Osteoblast (primary cell): Measurements from ENCODE around the gene DDN. TPM values are rescaled to one million over a fixed set of nuclear protein-coding genes. Genes with fewer than 3 reads are reported as not detected.

Source experiments
- DNase-seq: peaks from one replicate; pipeline ENCODE4 v3.0.0; 2011; ENCODE audit warnings: low spot score, mixed read lengths; ENCODE audit not compliant: insufficient read length; ENCODE audit errors: missing footprints
- H2AFZ ChIP-seq: 2 replicates; pipeline ENCODE4 v1.6.0; 2011; ENCODE audit warnings: mild to moderate bottlenecking, low read length
- H3K27ac ChIP-seq: 2 replicates; pipeline ENCODE4 v1.5.1; 2011; ENCODE audit warnings: mild to moderate bottlenecking, low read depth, low read length, moderate library complexity
- H3K27me3 ChIP-seq: 2 replicates; pipeline ENCODE4 v1.6.0; 2012; ENCODE audit warnings: mild to moderate bottlenecking, control low read depth, inconsistent platforms, low read length, moderate library complexity; ENCODE audit not compliant: insufficient read depth
- H3K36me3 ChIP-seq: 2 replicates; pipeline ENCODE4 v1.5.1; 2011; ENCODE audit warnings: mild to moderate bottlenecking, low read length, control low read depth, moderate library complexity; ENCODE audit not compliant: insufficient read depth
- H3K4me1 ChIP-seq: 2 replicates; pipeline ENCODE4 v1.5.1; 2011; ENCODE audit warnings: mild to moderate bottlenecking, low read length, control low read depth, moderate library complexity; ENCODE audit not compliant: insufficient read depth
- H3K4me2 ChIP-seq: 2 replicates; pipeline ENCODE4 v1.6.0; 2011; ENCODE audit warnings: mild to moderate bottlenecking, low read length; ENCODE audit not compliant: insufficient read depth
- H3K4me3 ChIP-seq: fragments of 200-600 bp; sonication (generic); 3 replicates; pipeline ENCODE4 v1.5.1; 2012; ENCODE audit warnings: mild to moderate bottlenecking, low read length, inconsistent platforms; ENCODE audit not compliant: insufficient read depth
- H3K79me2 ChIP-seq: 2 replicates; pipeline ENCODE4 v1.6.0; 2012; ENCODE audit warnings: mild to moderate bottlenecking, low read length, control low read depth, inconsistent platforms; ENCODE audit not compliant: insufficient read depth
- H3K9me3 ChIP-seq: 2 replicates; pipeline ENCODE4 v1.5.1; 2011; ENCODE audit warnings: low read depth, low read length, control low read depth
- H4K20me1 ChIP-seq: 2 replicates; pipeline ENCODE4 v1.6.0; 2012; ENCODE audit warnings: mild to moderate bottlenecking, low read length, control low read depth; ENCODE audit not compliant: insufficient read depth
- small RNA-seq: library from RNA; depleted of rRNA; stranded (forward); fragments of <200 nt; gene quantifications from one replicate; pipeline ENCODE3, GENCODE V24; 2012
- total RNA-seq: library from RNA; depleted of rRNA; stranded (reverse); fragments of >200 nt; gene quantifications from 2 replicates; pipeline ENCODE4 v1.2.3, GENCODE V29; 2012
- TF ChIP-seq, protein P1 (sequence below): IDR thresholded peaks from 2 replicates; pipeline ENCODE4 v1.5.1; 2011; ENCODE audit warnings: mild to moderate bottlenecking, low read depth, low read length, moderate library complexity; ENCODE audit errors: extremely low read depth

The DDN gene
- total RNA-seq, 1 donor, result under 0.01 TPM

- H3K27ac ChIP-seq, result no peak overlapping the region
- TF ChIP-seq, protein P1, sequence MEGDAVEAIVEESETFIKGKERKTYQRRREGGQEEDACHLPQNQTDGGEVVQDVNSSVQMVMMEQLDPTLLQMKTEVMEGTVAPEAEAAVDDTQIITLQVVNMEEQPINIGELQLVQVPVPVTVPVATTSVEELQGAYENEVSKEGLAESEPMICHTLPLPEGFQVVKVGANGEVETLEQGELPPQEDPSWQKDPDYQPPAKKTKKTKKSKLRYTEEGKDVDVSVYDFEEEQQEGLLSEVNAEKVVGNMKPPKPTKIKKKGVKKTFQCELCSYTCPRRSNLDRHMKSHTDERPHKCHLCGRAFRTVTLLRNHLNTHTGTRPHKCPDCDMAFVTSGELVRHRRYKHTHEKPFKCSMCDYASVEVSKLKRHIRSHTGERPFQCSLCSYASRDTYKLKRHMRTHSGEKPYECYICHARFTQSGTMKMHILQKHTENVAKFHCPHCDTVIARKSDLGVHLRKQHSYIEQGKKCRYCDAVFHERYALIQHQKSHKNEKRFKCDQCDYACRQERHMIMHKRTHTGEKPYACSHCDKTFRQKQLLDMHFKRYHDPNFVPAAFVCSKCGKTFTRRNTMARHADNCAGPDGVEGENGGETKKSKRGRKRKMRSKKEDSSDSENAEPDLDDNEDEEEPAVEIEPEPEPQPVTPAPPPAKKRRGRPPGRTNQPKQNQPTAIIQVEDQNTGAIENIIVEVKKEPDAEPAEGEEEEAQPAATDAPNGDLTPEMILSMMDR, result no peak
- H3K79me2 ChIP-seq, result peaks cover 92% of the 10 kb centered on the region
- H3K27me3 ChIP-seq, result no peaks in the 10 kb centered on the region
- H3K4me2 ChIP-seq, result no peak overlapping the region
- no peak overlapping the region for H3K4me3 ChIP-seq
- peaks cover 11% of the 10 kb centered on the region for H3K36me3 ChIP-seq
- H4K20me1 ChIP-seq, result peaks cover 52% of the 10 kb centered on the region
- no peaks in the 10 kb centered on the region for H3K9me3 ChIP-seq
- H2AFZ ChIP-seq, result no peak overlapping the region
- DNase-seq, result no peak
- H3K4me1 ChIP-seq, result no peaks in the 10 kb centered on the region
Measured at GRCh38 chr12:48946943-48947342, 52.2 kb downstream of the DDN start.

DNA sequence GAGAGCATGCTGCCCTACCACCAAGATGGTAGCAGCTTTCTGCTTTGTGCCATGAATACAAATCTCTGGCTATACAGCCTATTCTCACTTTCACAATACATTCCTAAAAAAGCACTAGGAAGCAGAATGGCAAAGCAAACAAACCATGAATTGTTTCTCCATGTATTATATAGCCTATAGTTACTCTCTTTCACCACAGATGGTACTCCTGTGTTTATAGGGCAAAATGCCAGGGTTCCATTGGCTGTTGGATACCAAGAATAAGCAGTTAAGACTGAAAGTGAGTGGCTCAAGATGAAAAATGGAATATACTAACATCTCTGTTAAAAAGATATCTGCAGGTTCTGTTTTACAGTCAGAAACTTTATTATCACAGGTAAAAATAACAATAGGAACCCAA, 53.0 kb downstream of the DDN start:
- H3K36me3 ChIP-seq, result peaks cover 11% of the 10 kb centered on the region
- H2AFZ ChIP-seq, result no peak overlapping the region
- H4K20me1 ChIP-seq, result peaks cover 58% of the 10 kb centered on the region
- no peak overlapping the region for H3K27ac ChIP-seq
- DNase-seq, result no peak
- no peaks in the 10 kb centered on the region for H3K27me3 ChIP-seq
- TF ChIP-seq, protein P1, result no peak
- no peak overlapping the region for H3K4me3 ChIP-seq
- H3K4me1 ChIP-seq, result no peaks in the 10 kb centered on the region
- H3K4me2 ChIP-seq, result no peak overlapping the region
- no peaks in the 10 kb centered on the region for H3K9me3 ChIP-seq
- H3K79me2 ChIP-seq, result peaks cover 93% of the 10 kb centered on the region

Small RNA genes within 50 kb of the gene (small RNA-seq; reads per million reads assigned to genes)
- not detected for gene RNU6-940P

Other genes starting within 250 kb of the DDN start
- gene ADCY6, start 210.3 kb downstream of the DDN start, total RNA-seq, result 30.8 and 33.0 TPM in 2 replicates
- 10.9 and 15.2 TPM in 2 replicates for gene CACNB3, start 180.9 kb downstream of the DDN start, total RNA-seq
- gene DDX23, start 147.2 kb downstream of the DDN start, total RNA-seq, result 48.6 and 53.6 TPM in 2 replicates
- gene RND1, start 133.5 kb downstream of the DDN start, total RNA-seq, result 0.29 and 0.36 TPM in 2 replicates
- 24.8 and 31.8 TPM in 2 replicates for gene FKBP11, start 73.9 kb downstream of the DDN start, total RNA-seq
- 51.9 and 53.9 TPM in 2 replicates for gene ARF3, start 41.9 kb downstream of the DDN start, total RNA-seq
- gene WNT10B, start 27.6 kb downstream of the DDN start, total RNA-seq, result 0.29 and 0.36 TPM in 2 replicates
- not detected in 2 replicates for gene WNT1, start 21.1 kb downstream of the DDN start, total RNA-seq
- gene PRKAG1, start 19.4 kb upstream of the DDN start, total RNA-seq, result 81.3 and 89.0 TPM in 2 replicates
- 24.6 and 28.6 TPM in 2 replicates for gene KMT2D, start 61.4 kb upstream of the DDN start, total RNA-seq
- 0.72 and 0.88 TPM in 2 replicates for gene RHEBL1, start 70.6 kb upstream of the DDN start, total RNA-seq
- under 0.01 TPM in 1 of 2 replicates, not detected in the other for gene DHH, start 95.4 kb upstream of the DDN start, total RNA-seq
- 57.2 and 60.4 TPM in 2 replicates for gene LMBR1L, start 111.5 kb upstream of the DDN start, total RNA-seq
- gene TUBA1B, start 132.0 kb upstream of the DDN start, total RNA-seq, result 578 and 616 TPM in 2 replicates
- gene TUBA1A, start 189.7 kb upstream of the DDN start, total RNA-seq, result 478 and 491 TPM in 2 replicates